ENCODE results near the gene CCDC91.
"Not testable (repeated sequence)": the region's sequence is repeated elsewhere in the genome, so short reads cannot be mapped to it uniquely, and the experiment has no call there.

CCDC91 gene

GRCh38 chr12:28456934-28457710, 266.9 kb downstream of the CCDC91 start:
- TF ChIP-seq, protein P1, sequence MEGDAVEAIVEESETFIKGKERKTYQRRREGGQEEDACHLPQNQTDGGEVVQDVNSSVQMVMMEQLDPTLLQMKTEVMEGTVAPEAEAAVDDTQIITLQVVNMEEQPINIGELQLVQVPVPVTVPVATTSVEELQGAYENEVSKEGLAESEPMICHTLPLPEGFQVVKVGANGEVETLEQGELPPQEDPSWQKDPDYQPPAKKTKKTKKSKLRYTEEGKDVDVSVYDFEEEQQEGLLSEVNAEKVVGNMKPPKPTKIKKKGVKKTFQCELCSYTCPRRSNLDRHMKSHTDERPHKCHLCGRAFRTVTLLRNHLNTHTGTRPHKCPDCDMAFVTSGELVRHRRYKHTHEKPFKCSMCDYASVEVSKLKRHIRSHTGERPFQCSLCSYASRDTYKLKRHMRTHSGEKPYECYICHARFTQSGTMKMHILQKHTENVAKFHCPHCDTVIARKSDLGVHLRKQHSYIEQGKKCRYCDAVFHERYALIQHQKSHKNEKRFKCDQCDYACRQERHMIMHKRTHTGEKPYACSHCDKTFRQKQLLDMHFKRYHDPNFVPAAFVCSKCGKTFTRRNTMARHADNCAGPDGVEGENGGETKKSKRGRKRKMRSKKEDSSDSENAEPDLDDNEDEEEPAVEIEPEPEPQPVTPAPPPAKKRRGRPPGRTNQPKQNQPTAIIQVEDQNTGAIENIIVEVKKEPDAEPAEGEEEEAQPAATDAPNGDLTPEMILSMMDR (IDR thresholded peaks at IDR 0.05; ENCODE audit: low read depth, low read length), result no peak
- DNase-seq, result no peak
- Histone ChIP-seq H3K27me3 (no peaks in the 10 kb centered on the region), H3K36me3 (no peaks in the 10 kb centered on the region), H3K9me3 (no peaks in the 10 kb centered on the region), H3K4me1 (peaks cover 5% of the 10 kb centered on the region; the same call in 1 of the 2 replicates), H3K4me3 (ENCODE audit: low read depth, low read length) (no peak overlapping the region)

GRCh38 chr12:28457785-28458184, 267.5 kb downstream of the CCDC91 start:
- TF ChIP-seq, protein P1 (IDR thresholded peaks at IDR 0.05; ENCODE audit: low read depth, low read length), result no peak
- Histone ChIP-seq H3K27me3 (no peaks in the 10 kb centered on the region), H3K9me3 (no peaks in the 10 kb centered on the region), H3K4me3 (ENCODE audit: low read depth, low read length) (no peak overlapping the region), H3K36me3 (no peaks in the 10 kb centered on the region), H3K4me1 (peaks cover 5% of the 10 kb centered on the region; the same call in 1 of the 2 replicates)
- no peak for DNase-seq

- H3K4me3 ChIP-seq (ENCODE audit: low read depth, low read length), result no peak overlapping the region
- no peaks in the 10 kb centered on the region for H3K36me3 ChIP-seq
- H3K27me3 ChIP-seq, result no peaks in the 10 kb centered on the region
- H3K4me1 ChIP-seq, result peaks cover 5% of the 10 kb centered on the region; the same call in 1 of the 2 replicates
- TF ChIP-seq, protein P1 (IDR thresholded peaks at IDR 0.05; ENCODE audit: low read depth, low read length), result no peak
- no peak for DNase-seq
- H3K9me3 ChIP-seq, result no peaks in the 10 kb centered on the region
Observed at GRCh38 chr12:28459481-28459880, 269.2 kb downstream of the CCDC91 start.

GRCh38 chr12:28460420-28461130, 270.3 kb downstream of the CCDC91 start:
- H3K27me3 ChIP-seq, result no peaks in the 10 kb centered on the region
- no peaks in the 10 kb centered on the region for H3K36me3 ChIP-seq
- no peaks in the 10 kb centered on the region for H3K4me1 ChIP-seq
- TF ChIP-seq, protein P1 (IDR thresholded peaks at IDR 0.05; ENCODE audit: low read depth, low read length), result no peak
- H3K9me3 ChIP-seq, result no peaks in the 10 kb centered on the region
- DNase-seq, result no peak
- no peak overlapping the region for H3K4me3 ChIP-seq (ENCODE audit: low read depth, low read length)

- Histone ChIP-seq H3K27me3 (no peaks in the 10 kb centered on the region), H3K36me3 (no peaks in the 10 kb centered on the region), H3K4me3 (ENCODE audit: low read depth, low read length) (no peak overlapping the region), H3K9me3 (no peaks in the 10 kb centered on the region), H3K4me1 (no peaks in the 10 kb centered on the region)
- TF ChIP-seq, protein P1 (IDR thresholded peaks at IDR 0.05; ENCODE audit: low read depth, low read length), result no peak
- no peak for DNase-seq
Observed at GRCh38 chr12:28463396-28463795, 273.1 kb downstream of the CCDC91 start.

DNA sequence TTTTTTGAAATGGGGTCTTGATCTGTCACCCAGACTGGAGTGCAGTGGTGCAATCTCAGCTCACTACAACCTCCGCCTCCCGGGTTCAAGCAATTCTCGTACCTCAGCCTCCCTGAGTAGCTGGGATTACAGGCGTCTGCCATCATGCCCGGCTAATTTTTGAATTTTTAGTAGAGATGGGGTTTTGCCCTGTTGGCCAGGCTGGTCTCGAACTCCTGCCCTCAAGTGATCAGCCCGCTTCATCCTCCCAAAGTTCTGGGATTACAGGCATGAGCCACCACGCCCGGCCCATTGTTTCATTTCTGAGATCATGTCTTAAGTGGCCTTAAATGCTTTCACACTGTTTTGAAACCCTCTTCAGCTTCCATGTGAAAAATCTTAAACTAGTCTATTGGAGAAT, 281.5 kb downstream of the CCDC91 start:
- H3K27me3 ChIP-seq; H3K36me3 ChIP-seq; H3K4me3 ChIP-seq (ENCODE audit: low read depth, low read length); H3K4me1 ChIP-seq; H3K9me3 ChIP-seq; DNase-seq: not testable (repeated sequence)

DNA sequence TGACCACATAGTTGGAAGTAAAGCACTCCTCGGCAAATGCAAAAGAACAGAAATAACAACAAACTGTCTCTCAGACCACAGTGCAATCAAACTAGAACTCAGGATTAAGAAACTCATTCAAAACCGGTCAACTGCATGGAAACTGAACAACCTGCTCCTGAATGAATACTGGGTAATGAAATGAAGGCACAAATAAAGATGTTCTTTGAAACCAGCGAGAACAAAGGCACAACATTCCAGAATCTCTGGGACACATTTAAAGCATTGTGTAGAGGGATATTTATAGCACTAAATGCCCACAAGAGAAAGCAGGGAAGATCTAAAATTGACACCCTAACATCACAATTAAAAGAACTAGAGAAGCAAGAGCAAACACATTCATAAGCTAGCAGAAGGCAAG, 285.9 kb downstream of the CCDC91 start:
- not testable (repeated sequence) for H3K36me3 ChIP-seq; H3K9me3 ChIP-seq; H3K4me1 ChIP-seq; H3K4me3 ChIP-seq (ENCODE audit: low read depth, low read length); DNase-seq; H3K27me3 ChIP-seq

GRCh38 chr12:28479097-28479496, 288.8 kb downstream of the CCDC91 start:
- not testable (repeated sequence) for H3K27me3 ChIP-seq; DNase-seq; H3K4me1 ChIP-seq; H3K36me3 ChIP-seq; H3K9me3 ChIP-seq; H3K4me3 ChIP-seq (ENCODE audit: low read depth, low read length)
